Ishikawa (cell line): ENCODE measurements around the gene ASPG.

Source experiments
- CEBPB ChIP-seq: IDR thresholded peaks from 2 replicates; pipeline ENCODE4 v1.6.1; 2012
- CREB1 ChIP-seq: IDR thresholded peaks from 2 replicates; pipeline ENCODE4 v1.6.1; 2012; ENCODE audit warnings: low read depth
- EGR1 ChIP-seq: IDR thresholded peaks from 2 replicates; pipeline ENCODE4 v1.6.1; 2012
- EP300 ChIP-seq: IDR thresholded peaks from 2 replicates; pipeline ENCODE4 v1.6.1; 2012; ENCODE audit warnings: borderline replicate concordance
- FOXM1 ChIP-seq: IDR thresholded peaks from 2 replicates; pipeline ENCODE4 v1.6.1; 2012; ENCODE audit warnings: low read depth, borderline replicate concordance
- MAX ChIP-seq: IDR thresholded peaks from 2 replicates; pipeline ENCODE4 v1.6.1; 2012
- NFIC ChIP-seq: IDR thresholded peaks from 2 replicates; pipeline ENCODE4 v1.6.1; 2012
- RAD21 ChIP-seq: IDR thresholded peaks from 2 replicates; pipeline ENCODE4 v1.6.1; 2012; ENCODE audit warnings: low read depth
- REST ChIP-seq: IDR thresholded peaks from 2 replicates; pipeline ENCODE4 v1.6.1; 2012; ENCODE audit warnings: low read depth, mild to moderate bottlenecking
- TAF1 ChIP-seq: IDR thresholded peaks from 2 replicates; pipeline ENCODE4 v1.6.1; 2012; ENCODE audit warnings: low read depth, mild to moderate bottlenecking
- TCF12 ChIP-seq: IDR thresholded peaks from 2 replicates; pipeline ENCODE4 v1.6.1; 2012; ENCODE audit warnings: low read depth
- TEAD4 ChIP-seq: IDR thresholded peaks from 2 replicates; pipeline ENCODE4 v1.6.1; 2012
- USF1 ChIP-seq: IDR thresholded peaks from 2 replicates; pipeline ENCODE4 v1.6.1; 2012
- YY1 ChIP-seq: IDR thresholded peaks from 2 replicates; pipeline ENCODE4 v1.6.1; 2012; ENCODE audit warnings: low read depth
- ZBTB7A ChIP-seq: IDR thresholded peaks from 2 replicates; pipeline ENCODE4 v1.6.1; 2012; ENCODE audit warnings: low read depth

Gene ASPG

GRCh38 chr14:104099096-104100041 lies 13.9 kb downstream of the ASPG start:
- TF ChIP-seq TEAD4 (no peak), NFIC (no peak), CEBPB (no peak), MAX (no peak), YY1 (no peak), RAD21 (no peak), USF1 (no peak), REST (no peak), TCF12 (no peak), TAF1 (no peak), ZBTB7A (no peak), EP300 (no peak), CREB1 (no peak), FOXM1 (no peak), EGR1 (no peak)

GRCh38 chr14:104100171-104101085 lies 14.9 kb downstream of the ASPG start:
- TF ChIP-seq USF1 (no peak), ZBTB7A (no peak)

- TF ChIP-seq YY1 (no peak), REST (no peak), USF1 (no peak), FOXM1 (no peak), TCF12 (no peak), NFIC (no peak), MAX (no peak), CEBPB (no peak), ZBTB7A (no peak)
Measured at GRCh38 chr14:104101086-104101621, 15.7 kb downstream of the ASPG start.

GRCh38 chr14:104101651-104102281 lies 16.3 kb downstream of the ASPG start:
- TF ChIP-seq REST (no peak), FOXM1 (no peak), TCF12 (no peak)
